ENCODE measurements around the gene PPARD. TPM values are rescaled to one million over a fixed set of nuclear protein-coding genes. Genes with fewer than 3 reads are reported as not detected.
"Not testable (repeated sequence)": the region's sequence is repeated elsewhere in the genome, so short reads cannot be mapped to it uniquely, and the experiment has no call there.

PPARD gene
- total RNA-seq, 1 experiment from 2014 or later = 2.9 TPM

GRCh38 chr6:35438378-35439065 is 96.2 kb downstream of the PPARD start:
- in situ Hi-C loops (cut with HindIII; ENCODE audit: low pct_unique_long_range_greater_than_20kb, low sequenced_read_pairs); DNase-seq (ENCODE audit: low read depth, low spot score): not testable (repeated sequence)

GRCh38 chr6:35439308-35439707 is 97.0 kb downstream of the PPARD start:
- in situ Hi-C loops (cut with HindIII; ENCODE audit: low pct_unique_long_range_greater_than_20kb, low sequenced_read_pairs) = no loop called here
- DNase-seq (ENCODE audit: low read depth, low spot score) = no peak

GRCh38 chr6:35441205-35441604 is 98.8 kb downstream of the PPARD start:
- no peak for DNase-seq (ENCODE audit: low read depth, low spot score)
- in situ Hi-C loops (cut with HindIII; ENCODE audit: low pct_unique_long_range_greater_than_20kb, low sequenced_read_pairs) = no loop called here

GRCh38 chr6:35441642-35442041 is 99.3 kb downstream of the PPARD start:
- in situ Hi-C loops (cut with HindIII; ENCODE audit: low pct_unique_long_range_greater_than_20kb, low sequenced_read_pairs) = no loop called here
- no peak for DNase-seq (ENCODE audit: low read depth, low spot score)

GRCh38 chr6:35442693-35443092 is 100.3 kb downstream of the PPARD start:
- in situ Hi-C loops (cut with HindIII; ENCODE audit: low pct_unique_long_range_greater_than_20kb, low sequenced_read_pairs) = no loop called here
- DNase-seq (ENCODE audit: low read depth, low spot score) = no peak

GRCh38 chr6:35443341-35444030 is 101.1 kb downstream of the PPARD start:
- DNase-seq (ENCODE audit: low read depth, low spot score) = no peak
- in situ Hi-C loops (cut with HindIII; ENCODE audit: low pct_unique_long_range_greater_than_20kb, low sequenced_read_pairs) = no loop called here

GRCh38 chr6:35445691-35446090 is 103.3 kb downstream of the PPARD start:
- in situ Hi-C loops (cut with HindIII; ENCODE audit: low pct_unique_long_range_greater_than_20kb, low sequenced_read_pairs) = no loop called here
- DNase-seq (ENCODE audit: low read depth, low spot score) = no peak

GRCh38 chr6:35448191-35448590 is 105.8 kb downstream of the PPARD start:
- in situ Hi-C loops (cut with HindIII; ENCODE audit: low pct_unique_long_range_greater_than_20kb, low sequenced_read_pairs) = no loop called here
- DNase-seq (ENCODE audit: low read depth, low spot score) = no peak

- in situ Hi-C loops (cut with HindIII; ENCODE audit: low pct_unique_long_range_greater_than_20kb, low sequenced_read_pairs) = no loop called here
- peak; percentile 80 for DNase-seq (ENCODE audit: low read depth, low spot score)
Observed at GRCh38 chr6:35449287-35449881, 107.0 kb downstream of the PPARD start.

- in situ Hi-C loops (cut with HindIII; ENCODE audit: low pct_unique_long_range_greater_than_20kb, low sequenced_read_pairs) = no loop called here
- DNase-seq (ENCODE audit: low read depth, low spot score) = no peak
Observed at GRCh38 chr6:35451354-35452182, 109.2 kb downstream of the PPARD start.

- DNase-seq (ENCODE audit: low read depth, low spot score) = peak; percentile 88
- in situ Hi-C loops (cut with HindIII; ENCODE audit: low pct_unique_long_range_greater_than_20kb, low sequenced_read_pairs) = no loop called here
Observed at GRCh38 chr6:35452183-35453090, 110.1 kb downstream of the PPARD start, which contains the start of gene FANCE. Gene FANCE (plus strand): TSS chr6:35452338. CDS start chr6:35452546, 208 bp downstream.

GRCh38 chr6:35453236-35453635 is 110.9 kb downstream of the PPARD start:
- no peak for DNase-seq (ENCODE audit: low read depth, low spot score)
- in situ Hi-C loops (cut with HindIII; ENCODE audit: low pct_unique_long_range_greater_than_20kb, low sequenced_read_pairs) = no loop called here

- in situ Hi-C loops (cut with HindIII; ENCODE audit: low pct_unique_long_range_greater_than_20kb, low sequenced_read_pairs) = no loop called here
- no peak for DNase-seq (ENCODE audit: low read depth, low spot score)
Observed at GRCh38 chr6:35454391-35455110, 112.2 kb downstream of the PPARD start.

GRCh38 chr6:35457907-35458306 is 115.5 kb downstream of the PPARD start:
- in situ Hi-C loops (cut with HindIII; ENCODE audit: low pct_unique_long_range_greater_than_20kb, low sequenced_read_pairs) = no loop called here
- no peak for DNase-seq (ENCODE audit: low read depth, low spot score)

- in situ Hi-C loops (cut with HindIII; ENCODE audit: low pct_unique_long_range_greater_than_20kb, low sequenced_read_pairs) = no loop called here
- DNase-seq (ENCODE audit: low read depth, low spot score) = no peak
Observed at GRCh38 chr6:35461270-35461669, 118.9 kb downstream of the PPARD start.

GRCh38 chr6:35463292-35463691 is 120.9 kb downstream of the PPARD start:
- no peak for DNase-seq (ENCODE audit: low read depth, low spot score)
- in situ Hi-C loops (cut with HindIII; ENCODE audit: low pct_unique_long_range_greater_than_20kb, low sequenced_read_pairs) = no loop called here

Data from SK-MEL-5 (cell line).